OCI-LY1 (cell line): ENCODE data around the gene GALNT17.

Source experiments
- EZH2 ChIP-seq: fragments of 200-600 bp; sonication (generic), shearing (Covaris generic); IDR thresholded peaks from 2 replicates; pipeline ENCODE4 v1.8.0; 2017; ENCODE audit warnings: borderline replicate concordance, mixed run types, mild to moderate bottlenecking, antibody characterized with exemption, low read length, moderate library complexity, mixed read lengths
- TF ChIP-seq, protein P1 (sequence below): fragments of 200-600 bp; sonication (generic), shearing (Covaris generic); IDR thresholded peaks from 2 replicates; pipeline ENCODE4 v1.5.1; 2017; ENCODE audit warnings: mild to moderate bottlenecking, antibody characterized with exemption, low read length, moderate library complexity, mixed read lengths

DNA sequence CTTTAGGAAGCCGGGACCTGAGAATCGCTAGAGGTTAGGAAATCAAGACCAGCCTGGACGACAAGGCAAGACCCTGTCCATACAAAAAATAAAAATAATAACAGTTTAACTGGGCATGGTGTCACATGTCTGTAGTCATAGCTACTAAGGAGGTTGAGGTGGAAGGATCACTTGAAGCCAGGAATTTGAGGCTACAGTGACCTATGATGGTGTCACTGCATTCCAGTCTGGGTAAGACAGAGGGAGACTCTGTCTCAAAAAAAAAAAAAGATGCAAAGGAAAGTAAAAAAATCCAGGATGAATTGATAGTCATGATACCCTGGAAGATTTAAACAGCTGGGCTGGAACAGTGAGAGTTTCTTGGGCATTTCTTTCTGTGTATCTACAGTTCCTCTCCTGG, 463.2 kb downstream of the GALNT17 start:
- TF ChIP-seq, protein P1, sequence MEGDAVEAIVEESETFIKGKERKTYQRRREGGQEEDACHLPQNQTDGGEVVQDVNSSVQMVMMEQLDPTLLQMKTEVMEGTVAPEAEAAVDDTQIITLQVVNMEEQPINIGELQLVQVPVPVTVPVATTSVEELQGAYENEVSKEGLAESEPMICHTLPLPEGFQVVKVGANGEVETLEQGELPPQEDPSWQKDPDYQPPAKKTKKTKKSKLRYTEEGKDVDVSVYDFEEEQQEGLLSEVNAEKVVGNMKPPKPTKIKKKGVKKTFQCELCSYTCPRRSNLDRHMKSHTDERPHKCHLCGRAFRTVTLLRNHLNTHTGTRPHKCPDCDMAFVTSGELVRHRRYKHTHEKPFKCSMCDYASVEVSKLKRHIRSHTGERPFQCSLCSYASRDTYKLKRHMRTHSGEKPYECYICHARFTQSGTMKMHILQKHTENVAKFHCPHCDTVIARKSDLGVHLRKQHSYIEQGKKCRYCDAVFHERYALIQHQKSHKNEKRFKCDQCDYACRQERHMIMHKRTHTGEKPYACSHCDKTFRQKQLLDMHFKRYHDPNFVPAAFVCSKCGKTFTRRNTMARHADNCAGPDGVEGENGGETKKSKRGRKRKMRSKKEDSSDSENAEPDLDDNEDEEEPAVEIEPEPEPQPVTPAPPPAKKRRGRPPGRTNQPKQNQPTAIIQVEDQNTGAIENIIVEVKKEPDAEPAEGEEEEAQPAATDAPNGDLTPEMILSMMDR = no peak
- no peak for TF ChIP-seq EZH2
